Activated T-cell treated with anti-CD3 and anti-CD28 coated beads for 4 hours (primary cell): ENCODE results near the gene IRF8.
A peak's percentile ranks its signal among the peaks of the same experiment; 100 is the strongest.
"Not testable (repeated sequence)": the region's sequence is repeated elsewhere in the genome, so short reads cannot be mapped to it uniquely, and the experiment has no call there.

Source experiments
- DNase-seq: peaks from one replicate; pipeline ENCODE4 v3.0.0-alpha.2; 2020

The IRF8 gene

GRCh38 chr16:85940214-85940613 is 41.3 kb downstream of the IRF8 start:
- no peak for DNase-seq

GRCh38 chr16:85941863-85942644 is 43.1 kb downstream of the IRF8 start:
- no peak for DNase-seq

- DNase-seq = not testable (repeated sequence)
Measured at GRCh38 chr16:85942659-85943058, 43.7 kb downstream of the IRF8 start.

GRCh38 chr16:85943711-85944110 is 44.7 kb downstream of the IRF8 start:
- no peak for DNase-seq

GRCh38 chr16:85944572-85945423 is 45.8 kb downstream of the IRF8 start:
- DNase-seq = no peak

- no peak for DNase-seq
Measured at GRCh38 chr16:85945424-85945751, 46.4 kb downstream of the IRF8 start.

- no peak for DNase-seq
Measured at GRCh38 chr16:85946541-85947124, 47.7 kb downstream of the IRF8 start.

- DNase-seq = peak; percentile 29
Measured at GRCh38 chr16:85947230-85948137, 48.5 kb downstream of the IRF8 start.

- no peak for DNase-seq
Measured at GRCh38 chr16:85948138-85948509, 49.2 kb downstream of the IRF8 start.

- no peak for DNase-seq
Measured at GRCh38 chr16:85948616-85949265, 49.8 kb downstream of the IRF8 start.

- no peak for DNase-seq
Measured at GRCh38 chr16:85950136-85950918, 51.4 kb downstream of the IRF8 start.

GRCh38 chr16:85952197-85952596 is 53.2 kb downstream of the IRF8 start:
- DNase-seq = no peak

GRCh38 chr16:85952811-85953210 is 53.8 kb downstream of the IRF8 start:
- DNase-seq = no peak

GRCh38 chr16:85954927-85955519 is 56.1 kb downstream of the IRF8 start:
- DNase-seq = no peak

- no peak for DNase-seq
Measured at GRCh38 chr16:85955566-85955965, 56.6 kb downstream of the IRF8 start.

GRCh38 chr16:85956426-85956825 is 57.5 kb downstream of the IRF8 start:
- DNase-seq = no peak

GRCh38 chr16:85958731-85959130 is 59.8 kb downstream of the IRF8 start:
- DNase-seq = no peak

- no peak for DNase-seq
Measured at GRCh38 chr16:85959686-85960085, 60.7 kb downstream of the IRF8 start.

GRCh38 chr16:85960486-85961046 is 61.6 kb downstream of the IRF8 start:
- DNase-seq = no peak
